Measurements from ENCODE around the gene RAB11FIP3. TPM values are rescaled to one million over a fixed set of nuclear protein-coding genes. Genes with fewer than 3 reads are reported as not detected.

The RAB11FIP3 gene
- total and polyA plus RNA-seq, 2 of the 13 experiments (the other 11 are each of a cell fraction or from before 2014, with no cell fraction given): 34.3 to 57.6 TPM

GRCh38 chr16:396605-397004 lies 28.8 kb upstream of the RAB11FIP3 start (continued):
- TF ChIP-seq, protein P1, sequence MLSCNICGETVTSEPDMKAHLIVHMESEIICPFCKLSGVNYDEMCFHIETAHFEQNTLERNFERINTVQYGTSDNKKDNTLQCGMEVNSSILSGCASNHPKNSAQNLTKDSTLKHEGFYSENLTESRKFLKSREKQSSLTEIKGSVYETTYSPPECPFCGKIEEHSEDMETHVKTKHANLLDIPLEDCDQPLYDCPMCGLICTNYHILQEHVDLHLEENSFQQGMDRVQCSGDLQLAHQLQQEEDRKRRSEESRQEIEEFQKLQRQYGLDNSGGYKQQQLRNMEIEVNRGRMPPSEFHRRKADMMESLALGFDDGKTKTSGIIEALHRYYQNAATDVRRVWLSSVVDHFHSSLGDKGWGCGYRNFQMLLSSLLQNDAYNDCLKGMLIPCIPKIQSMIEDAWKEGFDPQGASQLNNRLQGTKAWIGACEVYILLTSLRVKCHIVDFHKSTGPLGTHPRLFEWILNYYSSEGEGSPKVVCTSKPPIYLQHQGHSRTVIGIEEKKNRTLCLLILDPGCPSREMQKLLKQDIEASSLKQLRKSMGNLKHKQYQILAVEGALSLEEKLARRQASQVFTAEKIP (CRISPR knock-in tag; IDR thresholded peaks at IDR 0.05; ENCODE audit: borderline replicate concordance): no peak
- TF ChIP-seq TGIF2 (CRISPR knock-in tag; IDR thresholded peaks at IDR 0.05) (no peak), PHF5A (CRISPR knock-in tag; IDR thresholded peaks at IDR 0.05; ENCODE audit: low read depth, unreplicated experiment) (no peak), PATZ1 (CRISPR knock-in tag; IDR thresholded peaks at IDR 0.05) (peak; percentile 85), MAZ (IDR thresholded peaks at IDR 0.05; ENCODE audit: borderline replicate concordance, low read depth, low read length) (no peak), MAZ (CRISPR knock-in tag; IDR thresholded peaks at IDR 0.05; ENCODE audit: low read depth) (no peak), ZNF354B (CRISPR knock-in tag; IDR thresholded peaks at IDR 0.05) (no peak), ZBTB8A (CRISPR knock-in tag; IDR thresholded peaks at IDR 0.05; ENCODE audit: borderline replicate concordance, low read depth) (no peak), ZNF556 (CRISPR knock-in tag; IDR thresholded peaks at IDR 0.05; ENCODE audit: borderline replicate concordance) (no peak), ZSCAN9 (CRISPR knock-in tag; IDR thresholded peaks at IDR 0.05; ENCODE audit: borderline replicate concordance) (0 out of 2 replicates have a peak, but pooled peaks have one; percentile 34), ZBTB37 (CRISPR knock-in tag; IDR thresholded peaks at IDR 0.05) (no peak), GZF1 (CRISPR knock-in tag; IDR thresholded peaks at IDR 0.05) (no peak), ZFP1 (CRISPR knock-in tag; IDR thresholded peaks at IDR 0.05) (no peak), NCOA2 (CRISPR knock-in tag; IDR thresholded peaks at IDR 0.05) (0 out of 2 replicates have a peak, but pooled peaks have one; percentile 23), ZNF3 (CRISPR knock-in tag; IDR thresholded peaks at IDR 0.05) (0 out of 2 replicates have a peak, but pooled peaks have one; percentile 33)
- TF ChIP-seq, protein P2, sequence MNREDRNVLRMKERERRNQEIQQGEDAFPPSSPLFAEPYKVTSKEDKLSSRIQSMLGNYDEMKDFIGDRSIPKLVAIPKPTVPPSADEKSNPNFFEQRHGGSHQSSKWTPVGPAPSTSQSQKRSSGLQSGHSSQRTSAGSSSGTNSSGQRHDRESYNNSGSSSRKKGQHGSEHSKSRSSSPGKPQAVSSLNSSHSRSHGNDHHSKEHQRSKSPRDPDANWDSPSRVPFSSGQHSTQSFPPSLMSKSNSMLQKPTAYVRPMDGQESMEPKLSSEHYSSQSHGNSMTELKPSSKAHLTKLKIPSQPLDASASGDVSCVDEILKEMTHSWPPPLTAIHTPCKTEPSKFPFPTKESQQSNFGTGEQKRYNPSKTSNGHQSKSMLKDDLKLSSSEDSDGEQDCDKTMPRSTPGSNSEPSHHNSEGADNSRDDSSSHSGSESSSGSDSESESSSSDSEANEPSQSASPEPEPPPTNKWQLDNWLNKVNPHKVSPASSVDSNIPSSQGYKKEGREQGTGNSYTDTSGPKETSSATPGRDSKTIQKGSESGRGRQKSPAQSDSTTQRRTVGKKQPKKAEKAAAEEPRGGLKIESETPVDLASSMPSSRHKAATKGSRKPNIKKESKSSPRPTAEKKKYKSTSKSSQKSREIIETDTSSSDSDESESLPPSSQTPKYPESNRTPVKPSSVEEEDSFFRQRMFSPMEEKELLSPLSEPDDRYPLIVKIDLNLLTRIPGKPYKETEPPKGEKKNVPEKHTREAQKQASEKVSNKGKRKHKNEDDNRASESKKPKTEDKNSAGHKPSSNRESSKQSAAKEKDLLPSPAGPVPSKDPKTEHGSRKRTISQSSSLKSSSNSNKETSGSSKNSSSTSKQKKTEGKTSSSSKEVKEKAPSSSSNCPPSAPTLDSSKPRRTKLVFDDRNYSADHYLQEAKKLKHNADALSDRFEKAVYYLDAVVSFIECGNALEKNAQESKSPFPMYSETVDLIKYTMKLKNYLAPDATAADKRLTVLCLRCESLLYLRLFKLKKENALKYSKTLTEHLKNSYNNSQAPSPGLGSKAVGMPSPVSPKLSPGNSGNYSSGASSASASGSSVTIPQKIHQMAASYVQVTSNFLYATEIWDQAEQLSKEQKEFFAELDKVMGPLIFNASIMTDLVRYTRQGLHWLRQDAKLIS (CRISPR knock-in tag; IDR thresholded peaks at IDR 0.05): no peak
- TF ChIP-seq, protein P3, sequence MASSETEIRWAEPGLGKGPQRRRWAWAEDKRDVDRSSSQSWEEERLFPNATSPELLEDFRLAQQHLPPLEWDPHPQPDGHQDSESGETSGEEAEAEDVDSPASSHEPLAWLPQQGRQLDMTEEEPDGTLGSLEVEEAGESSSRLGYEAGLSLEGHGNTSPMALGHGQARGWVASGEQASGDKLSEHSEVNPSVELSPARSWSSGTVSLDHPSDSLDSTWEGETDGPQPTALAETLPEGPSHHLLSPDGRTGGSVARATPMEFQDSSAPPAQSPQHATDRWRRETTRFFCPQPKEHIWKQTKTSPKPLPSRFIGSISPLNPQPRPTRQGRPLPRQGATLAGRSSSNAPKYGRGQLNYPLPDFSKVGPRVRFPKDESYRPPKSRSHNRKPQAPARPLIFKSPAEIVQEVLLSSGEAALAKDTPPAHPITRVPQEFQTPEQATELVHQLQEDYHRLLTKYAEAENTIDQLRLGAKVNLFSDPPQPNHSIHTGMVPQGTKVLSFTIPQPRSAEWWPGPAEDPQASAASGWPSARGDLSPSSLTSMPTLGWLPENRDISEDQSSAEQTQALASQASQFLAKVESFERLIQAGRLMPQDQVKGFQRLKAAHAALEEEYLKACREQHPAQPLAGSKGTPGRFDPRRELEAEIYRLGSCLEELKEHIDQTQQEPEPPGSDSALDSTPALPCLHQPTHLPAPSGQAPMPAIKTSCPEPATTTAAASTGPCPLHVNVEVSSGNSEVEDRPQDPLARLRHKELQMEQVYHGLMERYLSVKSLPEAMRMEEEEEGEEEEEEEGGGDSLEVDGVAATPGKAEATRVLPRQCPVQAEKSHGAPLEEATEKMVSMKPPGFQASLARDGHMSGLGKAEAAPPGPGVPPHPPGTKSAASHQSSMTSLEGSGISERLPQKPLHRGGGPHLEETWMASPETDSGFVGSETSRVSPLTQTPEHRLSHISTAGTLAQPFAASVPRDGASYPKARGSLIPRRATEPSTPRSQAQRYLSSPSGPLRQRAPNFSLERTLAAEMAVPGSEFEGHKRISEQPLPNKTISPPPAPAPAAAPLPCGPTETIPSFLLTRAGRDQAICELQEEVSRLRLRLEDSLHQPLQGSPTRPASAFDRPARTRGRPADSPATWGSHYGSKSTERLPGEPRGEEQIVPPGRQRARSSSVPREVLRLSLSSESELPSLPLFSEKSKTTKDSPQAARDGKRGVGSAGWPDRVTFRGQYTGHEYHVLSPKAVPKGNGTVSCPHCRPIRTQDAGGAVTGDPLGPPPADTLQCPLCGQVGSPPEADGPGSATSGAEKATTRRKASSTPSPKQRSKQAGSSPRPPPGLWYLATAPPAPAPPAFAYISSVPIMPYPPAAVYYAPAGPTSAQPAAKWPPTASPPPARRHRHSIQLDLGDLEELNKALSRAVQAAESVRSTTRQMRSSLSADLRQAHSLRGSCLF (CRISPR knock-in tag; IDR thresholded peaks at IDR 0.05; ENCODE audit: borderline replicate concordance): no peak
